MV-4-11 (cell line): ENCODE data around the gene NUDT12.

Source experiments
- DNase-seq: peaks from one replicate; lab custom pipeline; 2025; lab: John Stamatoyannopoulos, UW

The NUDT12 gene

DNA sequence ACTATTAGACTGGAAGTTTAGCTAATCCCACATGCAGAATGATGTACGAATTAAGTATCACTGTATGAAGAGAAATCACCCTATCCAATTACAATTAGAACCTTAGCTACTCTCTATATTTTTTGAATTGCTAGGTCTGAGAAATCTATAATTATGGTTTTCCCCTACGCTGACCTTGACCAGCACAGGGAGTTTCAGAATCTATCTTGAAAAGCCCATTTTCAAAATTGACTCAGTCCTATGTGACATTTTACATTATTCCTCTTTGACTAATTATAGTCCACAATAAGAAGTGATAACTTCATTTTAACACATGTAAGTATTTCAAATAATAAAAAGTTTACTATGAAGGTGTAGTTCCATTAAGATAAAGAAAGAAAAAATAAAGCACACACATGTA lies 21.5 kb downstream of the NUDT12 start:
- DNase-seq, result no peak

GRCh38 chr5:103539376-103540330 lies 22.9 kb downstream of the NUDT12 start:
- DNase-seq, result no peak

GRCh38 chr5:103532086-103532734 lies 30.4 kb downstream of the NUDT12 start:
- peak; percentile 22 for DNase-seq

- DNase-seq, result no peak
Observed at GRCh38 chr5:103526164-103526915, 36.2 kb downstream of the NUDT12 start.

DNA sequence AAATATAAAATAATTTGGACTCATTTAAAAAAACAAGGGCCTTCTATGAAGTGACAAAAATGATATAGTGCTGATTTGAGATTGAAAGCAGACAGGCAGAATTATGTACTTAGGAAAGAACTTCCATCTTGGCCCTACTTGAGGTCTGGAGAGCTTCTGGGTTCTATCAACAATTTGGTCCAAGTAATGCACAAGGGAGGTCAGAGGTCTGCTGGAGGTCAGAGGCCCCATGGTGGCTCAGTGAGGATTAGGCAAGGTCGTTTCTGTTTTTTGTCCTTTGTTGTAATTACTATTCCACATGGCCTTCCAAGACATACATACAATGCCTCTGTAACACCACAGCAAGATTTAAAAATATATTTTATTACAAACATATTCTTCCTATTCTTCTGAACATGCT lies 37.2 kb downstream of the NUDT12 start:
- no peak for DNase-seq

DNA sequence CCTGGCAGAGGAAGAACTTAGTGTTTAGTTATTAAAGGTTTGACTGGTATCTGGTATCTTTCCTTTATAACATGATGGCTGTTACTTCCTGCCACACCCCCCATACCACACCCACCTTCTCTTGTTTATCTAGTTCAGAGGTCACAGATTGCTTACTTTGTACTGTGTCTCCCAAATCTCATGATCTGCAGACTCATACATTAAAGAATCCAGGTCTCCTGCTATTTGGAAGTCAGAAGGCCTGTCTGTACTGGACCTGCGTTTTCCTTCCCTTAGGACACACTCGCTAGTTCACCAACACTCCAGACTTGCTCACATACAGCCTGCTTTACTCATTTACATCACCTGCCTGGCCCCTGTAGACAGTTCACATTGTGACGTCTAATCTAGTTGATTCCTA lies 39.3 kb downstream of the NUDT12 start:
- no peak for DNase-seq

DNA sequence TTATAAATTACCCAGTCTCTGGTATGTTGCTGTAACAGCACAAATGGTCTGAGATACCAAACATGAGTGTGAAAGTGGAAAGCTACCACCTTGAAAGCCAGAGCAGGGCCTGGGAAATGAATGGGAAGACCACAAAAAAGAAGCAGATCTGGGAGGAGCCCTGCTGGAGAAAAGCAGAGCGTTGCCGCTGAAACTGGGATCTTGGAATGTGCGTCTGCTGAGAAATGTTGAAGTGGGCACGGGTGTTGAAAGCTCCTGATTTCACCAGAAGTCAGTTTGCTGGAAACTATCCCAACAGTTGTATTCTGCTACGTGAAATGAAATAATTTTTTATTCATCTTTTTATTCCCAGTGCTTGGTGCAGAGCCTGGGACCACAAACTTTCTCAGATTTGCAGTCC lies 40.0 kb downstream of the NUDT12 start:
- no peak for DNase-seq

DNA sequence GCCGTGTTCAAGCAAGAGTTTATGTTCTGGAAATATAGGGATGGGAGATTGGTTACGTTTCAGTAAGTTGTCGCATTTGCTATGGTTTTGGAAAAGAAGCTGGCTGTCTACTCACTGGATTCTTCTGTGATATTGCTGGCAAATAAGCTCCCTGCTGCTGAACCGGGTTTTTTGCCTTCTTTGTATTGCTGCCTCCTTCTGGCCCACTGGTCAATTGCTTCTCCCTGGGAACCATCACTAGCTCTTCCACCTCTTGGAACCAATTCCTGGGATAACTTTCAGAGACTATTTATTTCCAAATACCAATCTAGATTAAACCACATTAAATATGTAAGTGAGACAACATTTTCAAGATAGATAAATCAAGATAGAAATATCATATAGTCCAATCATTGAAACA lies 43.0 kb downstream of the NUDT12 start:
- no peak for DNase-seq

- DNase-seq, result no peak
Observed at GRCh38 chr5:103514371-103514770, 48.2 kb downstream of the NUDT12 start.

DNA sequence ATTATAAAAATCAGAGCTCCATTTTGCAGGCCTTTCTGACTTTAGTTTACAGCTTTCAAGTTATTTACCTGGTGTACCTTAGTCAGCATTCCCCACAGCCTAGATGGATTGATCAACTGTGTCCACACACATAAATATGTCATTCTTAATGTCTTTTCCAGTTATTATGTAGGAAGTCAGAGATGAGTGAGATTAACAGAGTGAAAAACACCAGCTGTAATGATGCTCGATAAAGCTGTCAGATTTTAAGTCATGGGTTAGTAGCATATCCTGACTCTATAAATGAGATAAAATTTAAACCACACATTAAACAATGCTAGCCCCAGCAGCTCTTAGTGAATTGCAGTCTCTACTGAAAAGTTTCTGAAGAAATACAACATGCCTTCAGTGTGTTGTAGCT lies 48.9 kb downstream of the NUDT12 start:
- no peak for DNase-seq

DNA sequence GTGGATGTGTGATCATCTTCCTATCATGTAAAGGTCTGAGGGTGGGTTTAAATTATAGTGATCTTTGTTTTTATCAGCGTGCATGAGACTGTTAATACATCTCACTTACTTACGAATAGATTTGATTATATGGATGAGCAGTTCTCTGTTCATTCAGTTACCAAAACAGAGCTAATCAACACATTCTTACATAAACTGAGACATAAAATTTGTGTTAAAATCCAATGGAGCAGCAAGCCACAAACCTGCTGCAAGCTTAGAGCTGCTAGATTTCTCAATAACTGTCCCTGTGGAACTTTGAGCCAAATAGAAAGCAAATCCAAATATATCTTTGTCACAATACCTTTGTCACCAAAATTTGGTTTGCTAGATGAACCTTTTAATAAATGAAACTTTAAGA lies 50.1 kb downstream of the NUDT12 start:
- DNase-seq, result no peak

DNA sequence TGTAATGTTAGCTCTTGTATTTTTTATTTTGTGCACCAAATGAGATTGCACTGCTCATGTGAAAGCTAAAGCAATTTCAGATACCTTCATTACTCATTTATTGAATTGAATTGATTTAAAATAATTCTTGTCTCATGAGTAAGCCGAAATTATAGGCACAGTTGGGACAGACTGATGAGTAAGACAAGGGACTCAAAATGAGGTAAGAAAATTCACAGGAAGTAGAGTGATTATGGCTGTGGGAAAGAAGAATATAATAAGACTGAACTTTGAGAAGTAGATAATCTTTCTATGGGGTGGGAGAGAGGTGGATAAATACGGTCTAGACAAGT lies 51.1 kb downstream of the NUDT12 start:
- DNase-seq, result no peak

GRCh38 chr5:103510851-103511553 lies 51.6 kb downstream of the NUDT12 start:
- DNase-seq, result no peak

DNA sequence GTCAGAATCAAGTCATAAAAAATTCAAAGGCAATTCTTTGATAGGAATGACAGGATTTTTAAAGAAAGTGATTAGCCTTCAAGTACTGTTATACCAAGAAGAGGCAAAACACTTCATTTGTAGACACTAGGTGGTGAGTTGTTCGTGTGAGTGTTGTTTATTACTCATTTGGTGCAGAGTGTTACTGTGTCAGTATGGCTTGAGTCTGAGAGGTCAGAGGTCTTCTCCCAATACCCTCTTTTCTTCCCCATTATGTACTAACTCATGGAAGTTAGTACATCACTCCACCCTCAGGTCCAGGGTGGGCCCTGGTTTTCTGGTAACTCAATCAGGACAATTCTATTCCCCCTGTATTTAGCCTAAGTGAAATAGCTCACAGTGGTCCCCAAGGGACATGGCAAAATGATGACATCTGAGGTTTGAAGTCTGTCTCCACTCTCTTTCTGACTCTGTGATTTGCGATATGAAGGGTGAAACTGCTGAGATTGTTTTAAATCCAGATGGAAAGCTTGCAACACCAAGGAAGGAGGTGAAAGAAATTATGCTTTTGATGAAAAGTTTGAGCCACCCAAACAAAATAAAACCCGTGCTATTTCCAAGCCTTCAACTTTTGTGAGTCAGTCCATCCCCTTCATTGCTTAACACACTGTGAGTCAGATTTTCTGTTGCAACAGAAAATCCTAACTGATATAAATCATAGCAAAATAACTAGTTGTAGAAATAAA lies 56.8 kb downstream of the NUDT12 start:
- DNase-seq, result peak; percentile 61

- DNase-seq, result no peak
Observed at GRCh38 chr5:103503066-103503465, 59.5 kb downstream of the NUDT12 start.

DNA sequence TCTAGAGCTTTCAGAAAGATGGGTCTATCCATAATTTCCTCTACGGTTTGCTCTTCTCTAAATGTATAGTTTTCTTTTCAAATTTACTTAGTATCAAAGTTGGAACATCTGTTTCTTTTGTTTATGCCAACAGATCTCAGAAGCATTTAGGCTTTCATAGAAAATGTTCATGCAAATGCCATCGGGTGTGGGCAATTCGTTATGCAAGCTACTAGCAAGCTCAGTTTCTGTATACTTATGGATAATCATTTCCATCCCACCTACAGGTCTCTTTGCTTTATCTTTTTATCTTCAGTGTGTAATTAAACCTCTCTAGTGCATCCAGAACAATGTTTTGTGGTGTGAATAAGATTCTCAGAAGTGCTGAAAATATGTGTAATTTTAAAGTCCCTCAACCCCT lies 59.9 kb downstream of the NUDT12 start:
- no peak for DNase-seq
